A549 (cell line): Measurements from ENCODE around the gene COX4I2. TPM values are rescaled to one million over a fixed set of nuclear protein-coding genes. Genes with fewer than 3 reads are reported as not detected.
A peak's percentile ranks its signal among the peaks of the same experiment; 100 is the strongest.

Source experiments
- ATAC-seq, 2 experiments: fragments of 200-7000 bp in 1 of 2; fragments of >200 bp in 1 of 2; cut with Nextera tagmentation in 1 of 2; cut with Tn5 transposase in 1 of 2; 3 replicates each; pipeline versions ENCODE4 v1.8.0 to v1.9.1; 2018 to 2020; ENCODE audit warnings: mild to moderate bottlenecking in 1 of 2, moderate library complexity in 1 of 2
- CTCF ChIA-PET: fragments of 300-600 bp; sonication (Branson Sonifier 250); formaldehyde crosslinking; extraction: SDS; loops from one replicate; lab custom pipeline; 2021; ENCODE audit warnings: antibody characterized with exemption, inconsistent platforms; lab: Yijun Ruan, JAX
- POLR2A ChIA-PET: fragments of 350-600 bp; formaldehyde crosslinking; extraction: SDS; loops from one replicate; lab custom pipeline; 2021; ENCODE audit warnings: antibody characterized with exemption, inconsistent platforms; lab: Yijun Ruan, JAX
- DNase-seq, 2 experiments: peaks; one replicate each; pipeline versions ENCODE4 v3.0.0 to v3.0.0-alpha.2; 2011 to 2016; ENCODE audit warnings: low read depth in 1 of 2, low spot score in 1 of 2
- FAIRE-seq: peaks from 2 replicates; lab custom pipeline; 2011; peaks lifted over from hg19 to GRCh38; lab: Jason Lieb, UNC
- H3K27ac ChIP-seq, 2 experiments: fragments of >200 bp; sonication (Bioruptor Twin); formaldehyde crosslinking; 3 replicates each; pipeline ENCODE4 v1.5.1; 2016 to 2017
- H3K4me1 ChIP-seq: fragments of >200 bp; sonication (Bioruptor Twin); formaldehyde crosslinking; 3 replicates; pipeline ENCODE4 v1.6.1; 2016
- H3K4me2 ChIP-seq: fragments of >200 bp; sonication (Bioruptor Twin); formaldehyde crosslinking; 3 replicates; pipeline ENCODE4 v1.6.1; 2016
- H3K4me3 ChIP-seq: fragments of >200 bp; sonication (Bioruptor Twin); formaldehyde crosslinking; 3 replicates; pipeline ENCODE4 v1.5.1; 2016
- H3K9me3 ChIP-seq: fragments of >200 bp; sonication (Bioruptor Twin); formaldehyde crosslinking; 3 replicates; pipeline ENCODE4 v1.6.1; 2016
- ATOH8 ChIP-seq: fragments of 250-450 bp; sonication (Bioruptor Pico); IDR thresholded peaks from 2 replicates; pipeline ENCODE4 v1.5.0; 2020; ENCODE audit warnings: low read depth, mild to moderate bottlenecking, moderate library complexity
- BHLHE40 ChIP-seq: IDR thresholded peaks from 2 replicates; pipeline ENCODE4 v1.6.1; 2012; ENCODE audit warnings: low read depth, low read length, inconsistent platforms
- CEBPB ChIP-seq, 2 experiments: fragments of >200 bp in 1 of 2; sonication (Bioruptor Twin) in 1 of 2; formaldehyde crosslinking in 1 of 2; IDR thresholded peaks; 2 replicates each; pipeline ENCODE4 v1.6.1; 2012 to 2016
- CHD2 ChIP-seq: fragments of 150-350 bp; IDR thresholded peaks from 2 replicates; pipeline ENCODE4 v1.6.1; 2014; ENCODE audit warnings: low read length; ENCODE audit not compliant: partially characterized antibody
- E2F6 ChIP-seq: IDR thresholded peaks from 2 replicates; pipeline ENCODE4 v1.6.1; 2012; ENCODE audit warnings: low read depth, borderline replicate concordance
- EHF ChIP-seq: fragments of 250-450 bp; sonication (Bioruptor Pico); IDR thresholded peaks from 2 replicates; pipeline ENCODE4 v1.5.0; 2020; ENCODE audit warnings: mild to moderate bottlenecking
- ESRRA ChIP-seq: fragments of 150-350 bp; IDR thresholded peaks from 2 replicates; pipeline ENCODE4 v1.6.1; 2014; ENCODE audit warnings: mild to moderate bottlenecking, low read length, borderline replicate concordance
- FOSL2 ChIP-seq, 2 experiments: fragments of 450-650 bp in 1 of 2; fragments of >200 bp in 1 of 2; sonication (Bioruptor Twin) in 1 of 2; formaldehyde crosslinking; IDR thresholded peaks; 2 replicates each; pipeline versions ENCODE4 v1.5.0 to v1.6.1; 2016 to 2020; ENCODE audit warnings: mild to moderate bottlenecking in 1 of 2, moderate library complexity in 1 of 2
- FOXS1 ChIP-seq: fragments of 250-450 bp; sonication (Bioruptor Pico); IDR thresholded peaks from 2 replicates; pipeline ENCODE4 v1.5.0; 2020; ENCODE audit warnings: mild to moderate bottlenecking, moderate library complexity
- GATA3 ChIP-seq: IDR thresholded peaks from 2 replicates; pipeline ENCODE4 v1.6.1; 2012; ENCODE audit warnings: borderline replicate concordance
- HDAC2 ChIP-seq: fragments of 200-600 bp; sonication (generic); IDR thresholded peaks from 2 replicates; pipeline ENCODE4 v1.6.1; 2016
- HMGXB4 ChIP-seq: fragments of 250-450 bp; sonication (Bioruptor Pico); IDR thresholded peaks from 2 replicates; pipeline ENCODE4 v1.5.0; 2021; ENCODE audit warnings: mild to moderate bottlenecking, moderate library complexity, borderline replicate concordance
- MAFK ChIP-seq: fragments of 450-650 bp; IDR thresholded peaks from 2 replicates; pipeline ENCODE4 v1.6.1; 2014; ENCODE audit not compliant: partially characterized antibody
- MAZ ChIP-seq: fragments of 150-350 bp; IDR thresholded peaks from 2 replicates; pipeline ENCODE4 v1.6.1; 2014; ENCODE audit warnings: antibody characterized with exemption, low read depth, low read length, borderline replicate concordance
- PHF8 ChIP-seq: fragments of 200-600 bp; sonication (generic); IDR thresholded peaks from 2 replicates; pipeline ENCODE4 v1.6.1; 2016; ENCODE audit warnings: low read depth, mild to moderate bottlenecking, antibody characterized with exemption, moderate library complexity, borderline replicate concordance
- POLR2AphosphoS2 ChIP-seq: conservative IDR thresholded peaks from 2 replicates; pipeline ENCODE4 v1.6.1; 2012; ENCODE audit warnings: low read length, improper control_type of control experiment, inconsistent platforms
- RAD21 ChIP-seq, 2 experiments: fragments of >200 bp in 1 of 2; sonication (Bioruptor Twin) in 1 of 2; formaldehyde crosslinking in 1 of 2; IDR thresholded peaks in 1 of 2; conservative IDR thresholded peaks in 1 of 2; 2 replicates in 1 of 2; 3 replicates in 1 of 2; pipeline ENCODE4 v1.6.1; 2012 to 2018; ENCODE audit warnings: inconsistent platforms in 1 of 2
- RARB ChIP-seq: fragments of 250-450 bp; sonication (Bioruptor Pico); IDR thresholded peaks from 2 replicates; pipeline ENCODE4 v1.8.0; 2021; ENCODE audit warnings: mild to moderate bottlenecking, moderate library complexity
- RCOR1 ChIP-seq: fragments of 150-350 bp; IDR thresholded peaks from 2 replicates; pipeline ENCODE4 v1.6.1; 2014; ENCODE audit warnings: antibody characterized with exemption, low read length, low read depth
- SMC3 ChIP-seq: fragments of >200 bp; sonication (Bioruptor Twin); formaldehyde crosslinking; IDR thresholded peaks from 3 replicates; pipeline ENCODE4 v1.6.1; 2018; ENCODE audit warnings: inconsistent platforms
- SREBF2 ChIP-seq: fragments of 450-650 bp; IDR thresholded peaks from 2 replicates; pipeline ENCODE4 v1.6.1; 2014; ENCODE audit warnings: mild to moderate bottlenecking, moderate library complexity
- TFCP2L1 ChIP-seq: fragments of 250-450 bp; sonication (Bioruptor Pico); IDR thresholded peaks from 2 replicates; pipeline ENCODE4 v1.5.0; 2021; ENCODE audit warnings: mild to moderate bottlenecking
- TP53 ChIP-seq: fragments of 250-450 bp; sonication (Bioruptor Pico); IDR thresholded peaks from 2 replicates; pipeline ENCODE4 v1.5.0; 2021; ENCODE audit warnings: mild to moderate bottlenecking, moderate library complexity
- ZC3H11A ChIP-seq: fragments of 450-650 bp; IDR thresholded peaks from 2 replicates; pipeline ENCODE4 v1.6.1; 2014; ENCODE audit warnings: antibody characterized with exemption, mild to moderate bottlenecking
- ZNF302 ChIP-seq: fragments of 250-450 bp; sonication (Bioruptor Pico); IDR thresholded peaks from 2 replicates; pipeline ENCODE4 v1.9.0; 2021; ENCODE audit warnings: inconsistent platforms, mild to moderate bottlenecking, moderate library complexity
- WGBS: methylation state at CpG from one replicate; pipeline ENCODE4 v1.1.6; 2017; ENCODE audit errors: missing lambda C conversion rate; 5-methylcytosine and 5-hydroxymethylcytosine counted together
- polyA plus RNA-seq, 4 experiments: library from polyadenylated mRNA; depleted of rRNA in 3 of 4; stranded (reverse); fragments of >200 nt; fragmentation: RNase III in 1 of 4; extraction: RNeasy Plus Mini Kit Qiagen cat#74134 plus additional on column Dnase treatment in 1 of 4; gene quantifications; 2 replicates in 3 of 4; 3 replicates in 1 of 4; pipeline ENCODE4 v1.2.3, GENCODE V29; 2011 to 2017
- TF ChIP-seq, protein P1 (sequence below): fragments of >200 bp; sonication (Bioruptor Twin); formaldehyde crosslinking; IDR thresholded peaks from 3 replicates; pipeline ENCODE4 v1.6.1; 2016
- TF ChIP-seq, protein P2 (sequence below): fragments of >200 bp; sonication (Bioruptor Twin); formaldehyde crosslinking; IDR thresholded peaks from 2 replicates; pipeline ENCODE4 v1.6.1; 2016
- TF ChIP-seq, protein P3 (sequence below): IDR thresholded peaks from 2 replicates; pipeline ENCODE4 v1.6.1; 2012
- TF ChIP-seq, protein P4 (sequence below): fragments of >200 bp; sonication (Bioruptor Twin); formaldehyde crosslinking; IDR thresholded peaks from 3 replicates; pipeline ENCODE4 v1.5.1; 2016

Gene COX4I2
- polyA plus RNA-seq, 2 of the 4 experiments (the other 2 are of a cell fraction) = not detected

DNA sequence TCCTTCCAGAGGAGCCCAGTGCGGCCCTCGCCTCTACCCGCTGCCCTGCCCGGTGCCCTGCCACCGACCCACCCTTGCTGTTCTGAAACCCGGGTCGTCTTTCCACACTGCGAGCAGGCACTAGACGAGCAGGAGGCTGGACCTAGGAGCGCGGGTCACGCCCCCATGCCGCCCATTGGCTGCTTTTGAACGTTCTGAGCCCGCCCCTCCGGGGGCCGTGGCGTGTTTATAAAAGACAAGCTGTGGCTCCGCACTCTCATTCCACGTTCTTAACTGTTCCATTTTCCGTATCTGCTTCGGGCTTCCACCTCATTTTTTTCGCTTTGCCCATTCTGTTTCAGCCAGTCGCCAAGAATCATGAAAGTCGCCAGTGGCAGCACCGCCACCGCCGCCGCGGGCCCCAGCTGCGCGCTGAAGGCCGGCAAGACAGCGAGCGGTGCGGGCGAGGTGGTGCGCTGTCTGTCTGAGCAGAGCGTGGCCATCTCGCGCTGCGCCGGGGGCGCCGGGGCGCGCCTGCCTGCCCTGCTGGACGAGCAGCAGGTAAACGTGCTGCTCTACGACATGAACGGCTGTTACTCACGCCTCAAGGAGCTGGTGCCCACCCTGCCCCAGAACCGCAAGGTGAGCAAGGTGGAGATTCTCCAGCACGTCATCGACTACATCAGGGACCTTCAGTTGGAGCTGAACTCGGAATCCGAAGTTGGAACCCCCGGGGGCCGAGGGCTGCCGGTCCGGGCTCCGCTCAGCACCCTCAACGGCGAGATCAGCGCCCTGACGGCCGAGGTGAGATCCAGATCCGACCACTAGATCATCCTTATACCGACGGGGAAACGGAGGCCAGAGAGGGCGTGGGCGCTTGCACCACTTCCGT, 32.4 kb upstream of the COX4I2 start, which contains the start of gene ID1:
TSS of gene ID1 (plus strand) at position 259 of the 871 bp plus-strand sequence. CDS start at position 358, 99 bp downstream.
- H3K4me3 ChIP-seq = peak within 1 kb of the TSS; percentile 93
- peak; percentile 51 to 62 for ATAC-seq
- WGBS = under 1% methylated on average over 45 of the region's 74 CpGs
- POLR2A ChIA-PET = interaction anchor here (0.6 to 8.1 kb wide), 23 partner anchors 8 to 621 kb away, joined by 3 to 265 read pairs (median 9); partner anchors contain the start of gene BCL2L1
- no peaks in the 10 kb centered on the region for H3K9me3 ChIP-seq
- FAIRE-seq = no peak
- H3K4me2 ChIP-seq = peak within 1 kb of the TSS; percentile 94
- H3K4me1 ChIP-seq = peaks cover 51% of the 10 kb centered on the region
- peak; percentile 91 to 98 for DNase-seq
- CTCF ChIA-PET = interaction anchor here (1.0 to 25.0 kb wide), 9 partner anchors 8 to 119 kb away, joined by 4 to 966 read pairs (median 11); a partner anchor contains a TSS
- H3K27ac ChIP-seq = peak within 1 kb of the TSS; percentile 97 to 98
- TF ChIP-seq ATOH8 (CRISPR knock-in tag) (no peak; the same call in 1 of the 2 replicates), HMGXB4 (CRISPR knock-in tag) (peak; percentile 82; the same call in 1 of the 2 replicates), RARB (CRISPR knock-in tag) (no peak), PHF8 (peak; percentile 92), ESRRA (no peak), MAFK (no peak), BHLHE40 (no peak), TP53 (no peak; the same call in 1 of the 2 replicates), MAZ (peak; percentile 68; the same call in 1 of the 2 replicates), E2F6 (0 out of 2 replicates have a peak, but pooled peaks have one; percentile 6), RAD21 (conservative IDR thresholded peaks at IDR 0.05 in 1 of 2, IDR thresholded peaks at IDR 0.05 in 1 of 2) (peak in 1 of 2 experiments; percentile 18; a peak in 2 of 5 replicates), CHD2 (peak; percentile 4), ZC3H11A (no peak), SREBF2 (no peak), EHF (CRISPR knock-in tag) (no peak), FOSL2 (IDR thresholded peaks at IDR 0.05) (no peak), FOSL2 (CRISPR knock-in tag; IDR thresholded peaks at IDR 0.05) (no peak; the same call in 1 of the 2 replicates), GATA3 (peak; percentile 54), HDAC2 (no peak), SMC3 (no peak; the same call in 2 of the 3 replicates), FOXS1 (CRISPR knock-in tag) (no peak), TFCP2L1 (no peak; the same call in 1 of the 2 replicates), ZNF302 (CRISPR knock-in tag) (no peak), CEBPB (IDR thresholded peaks at IDR 0.05) (peak in 1 of 2 experiments; percentile 38; a peak in 1 of 4 replicates), RCOR1 (no peak), POLR2AphosphoS2 (peak; percentile 94)
- TF ChIP-seq, protein P1, sequence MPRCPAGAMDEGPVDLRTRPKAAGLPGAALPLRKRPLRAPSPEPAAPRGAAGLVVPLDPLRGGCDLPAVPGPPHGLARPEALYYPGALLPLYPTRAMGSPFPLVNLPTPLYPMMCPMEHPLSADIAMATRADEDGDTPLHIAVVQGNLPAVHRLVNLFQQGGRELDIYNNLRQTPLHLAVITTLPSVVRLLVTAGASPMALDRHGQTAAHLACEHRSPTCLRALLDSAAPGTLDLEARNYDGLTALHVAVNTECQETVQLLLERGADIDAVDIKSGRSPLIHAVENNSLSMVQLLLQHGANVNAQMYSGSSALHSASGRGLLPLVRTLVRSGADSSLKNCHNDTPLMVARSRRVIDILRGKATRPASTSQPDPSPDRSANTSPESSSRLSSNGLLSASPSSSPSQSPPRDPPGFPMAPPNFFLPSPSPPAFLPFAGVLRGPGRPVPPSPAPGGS = peak; percentile 100
- TF ChIP-seq, protein P2, sequence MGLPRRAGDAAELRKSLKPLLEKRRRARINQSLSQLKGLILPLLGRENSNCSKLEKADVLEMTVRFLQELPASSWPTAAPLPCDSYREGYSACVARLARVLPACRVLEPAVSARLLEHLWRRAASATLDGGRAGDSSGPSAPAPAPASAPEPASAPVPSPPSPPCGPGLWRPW = no peak
- TF ChIP-seq, protein P3, sequence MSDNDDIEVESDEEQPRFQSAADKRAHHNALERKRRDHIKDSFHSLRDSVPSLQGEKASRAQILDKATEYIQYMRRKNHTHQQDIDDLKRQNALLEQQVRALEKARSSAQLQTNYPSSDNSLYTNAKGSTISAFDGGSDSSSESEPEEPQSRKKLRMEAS = peak; percentile 81
- TF ChIP-seq, protein P4, sequence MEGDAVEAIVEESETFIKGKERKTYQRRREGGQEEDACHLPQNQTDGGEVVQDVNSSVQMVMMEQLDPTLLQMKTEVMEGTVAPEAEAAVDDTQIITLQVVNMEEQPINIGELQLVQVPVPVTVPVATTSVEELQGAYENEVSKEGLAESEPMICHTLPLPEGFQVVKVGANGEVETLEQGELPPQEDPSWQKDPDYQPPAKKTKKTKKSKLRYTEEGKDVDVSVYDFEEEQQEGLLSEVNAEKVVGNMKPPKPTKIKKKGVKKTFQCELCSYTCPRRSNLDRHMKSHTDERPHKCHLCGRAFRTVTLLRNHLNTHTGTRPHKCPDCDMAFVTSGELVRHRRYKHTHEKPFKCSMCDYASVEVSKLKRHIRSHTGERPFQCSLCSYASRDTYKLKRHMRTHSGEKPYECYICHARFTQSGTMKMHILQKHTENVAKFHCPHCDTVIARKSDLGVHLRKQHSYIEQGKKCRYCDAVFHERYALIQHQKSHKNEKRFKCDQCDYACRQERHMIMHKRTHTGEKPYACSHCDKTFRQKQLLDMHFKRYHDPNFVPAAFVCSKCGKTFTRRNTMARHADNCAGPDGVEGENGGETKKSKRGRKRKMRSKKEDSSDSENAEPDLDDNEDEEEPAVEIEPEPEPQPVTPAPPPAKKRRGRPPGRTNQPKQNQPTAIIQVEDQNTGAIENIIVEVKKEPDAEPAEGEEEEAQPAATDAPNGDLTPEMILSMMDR = no peak
